HFF-Myc (cell line): ENCODE measurements around the gene MAP4K4.

Experiments
- DNase-seq: peaks from one replicate; pipeline ENCODE4 v3.0.0-alpha.2; 2011; ENCODE audit warnings: low read depth; ENCODE audit errors: extremely low read depth
- H3K4me3 ChIP-seq: replicated peaks from 2 replicates; pipeline ENCODE4 v1.5.1; 2011; ENCODE audit warnings: low read depth, mild to moderate bottlenecking, control low read depth, low read length
- TF ChIP-seq, protein P1 (sequence below): IDR thresholded peaks from 2 replicates; pipeline ENCODE4 v1.5.1; 2012; ENCODE audit warnings: mild to moderate bottlenecking, low read depth, low read length, control low read depth; ENCODE audit errors: missing control alignments

The MAP4K4 gene

DNA sequence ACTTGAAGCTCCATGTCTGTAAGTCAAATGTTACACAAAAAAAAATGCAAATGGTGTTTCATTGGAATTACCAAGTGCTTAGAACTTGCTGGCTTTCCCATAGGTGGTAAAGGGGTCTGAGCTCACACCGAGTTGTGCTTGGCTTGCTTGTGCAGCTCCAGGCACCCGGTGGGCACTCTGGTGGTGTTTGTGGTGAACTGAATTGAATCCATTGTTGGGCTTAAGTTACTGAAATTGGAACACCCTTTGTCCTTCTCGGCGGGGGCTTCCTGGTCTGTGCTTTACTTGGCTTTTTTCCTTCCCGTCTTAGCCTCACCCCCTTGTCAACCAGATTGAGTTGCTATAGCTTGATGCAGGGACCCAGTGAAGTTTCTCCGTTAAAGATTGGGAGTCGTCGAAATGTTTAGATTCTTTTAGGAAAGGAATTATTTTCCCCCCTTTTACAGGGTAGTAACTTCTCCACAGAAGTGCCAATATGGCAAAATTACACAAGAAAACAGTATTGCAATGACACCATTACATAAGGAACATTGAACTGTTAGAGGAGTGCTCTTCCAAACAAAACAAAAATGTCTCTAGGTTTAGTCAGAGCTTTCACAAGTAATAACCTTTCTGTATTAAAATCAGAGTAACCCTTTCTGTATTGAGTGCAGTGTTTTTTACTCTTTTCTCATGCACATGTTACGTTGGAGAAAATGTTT, 196.3 kb downstream of the MAP4K4 start:
- TF ChIP-seq, protein P1, sequence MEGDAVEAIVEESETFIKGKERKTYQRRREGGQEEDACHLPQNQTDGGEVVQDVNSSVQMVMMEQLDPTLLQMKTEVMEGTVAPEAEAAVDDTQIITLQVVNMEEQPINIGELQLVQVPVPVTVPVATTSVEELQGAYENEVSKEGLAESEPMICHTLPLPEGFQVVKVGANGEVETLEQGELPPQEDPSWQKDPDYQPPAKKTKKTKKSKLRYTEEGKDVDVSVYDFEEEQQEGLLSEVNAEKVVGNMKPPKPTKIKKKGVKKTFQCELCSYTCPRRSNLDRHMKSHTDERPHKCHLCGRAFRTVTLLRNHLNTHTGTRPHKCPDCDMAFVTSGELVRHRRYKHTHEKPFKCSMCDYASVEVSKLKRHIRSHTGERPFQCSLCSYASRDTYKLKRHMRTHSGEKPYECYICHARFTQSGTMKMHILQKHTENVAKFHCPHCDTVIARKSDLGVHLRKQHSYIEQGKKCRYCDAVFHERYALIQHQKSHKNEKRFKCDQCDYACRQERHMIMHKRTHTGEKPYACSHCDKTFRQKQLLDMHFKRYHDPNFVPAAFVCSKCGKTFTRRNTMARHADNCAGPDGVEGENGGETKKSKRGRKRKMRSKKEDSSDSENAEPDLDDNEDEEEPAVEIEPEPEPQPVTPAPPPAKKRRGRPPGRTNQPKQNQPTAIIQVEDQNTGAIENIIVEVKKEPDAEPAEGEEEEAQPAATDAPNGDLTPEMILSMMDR = no peak
- H3K4me3 ChIP-seq = no peak overlapping the region
- no peak for DNase-seq

DNA sequence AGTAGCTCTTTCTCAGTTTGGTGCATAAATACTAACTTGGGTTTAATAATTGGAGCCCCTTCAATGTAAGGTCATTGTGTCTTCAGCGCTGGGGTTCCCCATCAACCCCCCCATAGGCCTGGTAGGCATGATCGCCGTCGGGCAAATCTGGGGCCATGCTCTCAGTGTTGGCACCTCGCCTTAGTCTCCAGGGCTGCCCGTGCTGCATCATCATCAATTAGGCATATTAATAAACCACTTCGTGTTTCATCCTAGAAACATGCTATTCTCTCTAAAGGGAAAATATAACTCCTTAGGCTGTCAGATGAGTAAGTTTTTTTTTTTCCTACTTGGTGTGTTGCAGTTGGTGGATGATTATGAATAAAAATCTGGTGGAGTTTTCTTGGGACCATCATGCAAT, 197.5 kb downstream of the MAP4K4 start:
- no peak overlapping the region for H3K4me3 ChIP-seq
- TF ChIP-seq, protein P1 = no peak
- no peak for DNase-seq

DNA sequence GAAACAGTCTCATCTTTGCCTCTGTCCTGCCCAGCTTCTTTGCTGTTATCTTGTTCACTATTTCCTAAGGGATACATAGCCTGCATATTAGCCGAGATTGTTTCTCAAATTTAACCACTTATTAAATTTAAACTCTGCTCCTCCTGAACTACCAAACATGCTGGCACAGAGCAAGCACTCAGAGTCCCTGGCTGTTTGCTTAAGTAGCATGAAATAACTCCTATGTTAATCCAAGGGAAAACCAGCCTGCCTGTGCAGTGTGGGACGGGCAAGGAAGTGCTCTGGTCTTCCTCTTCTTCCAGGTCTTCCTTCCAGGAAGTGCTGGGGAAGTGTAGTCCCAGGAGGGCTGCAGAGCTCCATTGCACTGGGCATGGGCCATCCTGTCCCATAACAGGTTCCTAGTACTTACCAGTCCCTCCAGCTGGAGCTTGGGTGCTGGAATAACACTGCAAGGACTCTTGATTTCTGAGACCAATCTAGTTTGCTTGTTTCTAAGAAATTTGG, 198.4 kb downstream of the MAP4K4 start:
- no peak overlapping the region for H3K4me3 ChIP-seq
- TF ChIP-seq, protein P1 = no peak
- DNase-seq = no peak

DNA sequence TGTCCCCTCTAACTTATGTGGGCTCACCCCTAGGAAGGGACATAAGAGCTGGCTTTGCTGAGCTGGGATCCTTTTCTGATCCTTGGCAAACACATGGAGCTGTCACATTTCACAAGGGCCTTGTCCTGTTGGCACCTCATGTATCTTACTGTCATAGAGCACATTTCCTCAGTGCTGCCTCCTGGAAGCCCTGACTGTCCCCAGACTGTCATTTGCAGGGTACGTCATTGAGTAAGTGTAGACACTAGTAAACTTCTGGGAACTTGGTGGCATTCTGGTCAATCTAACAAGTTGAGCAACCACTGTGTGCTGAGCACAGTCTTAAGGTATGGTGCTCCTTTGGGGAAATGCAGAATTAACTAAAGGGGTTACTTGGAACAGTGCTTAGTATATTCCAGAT, 199.8 kb downstream of the MAP4K4 start:
- TF ChIP-seq, protein P1 = no peak
- no peak overlapping the region for H3K4me3 ChIP-seq
- DNase-seq = no peak

DNA sequence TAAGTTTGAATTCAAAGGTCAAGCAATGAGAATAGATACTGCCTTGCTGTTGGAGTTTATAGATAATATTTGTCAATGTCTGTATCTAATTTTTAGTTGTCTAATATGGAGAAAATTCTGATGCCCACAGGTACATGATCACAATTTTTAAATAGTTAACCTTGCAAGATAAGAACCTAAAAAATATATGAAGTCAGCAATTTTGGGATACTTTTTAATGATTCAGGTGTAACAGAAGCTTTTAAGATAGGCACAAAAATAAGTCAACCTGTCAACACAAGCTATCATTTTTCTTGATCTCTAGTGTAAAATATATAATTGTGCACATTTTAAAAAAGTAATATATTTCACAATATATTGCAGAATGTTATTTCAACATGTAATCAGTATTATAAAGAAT, 201.8 kb downstream of the MAP4K4 start:
- TF ChIP-seq, protein P1 = no peak
- DNase-seq = no peak
- no peak overlapping the region for H3K4me3 ChIP-seq

DNA sequence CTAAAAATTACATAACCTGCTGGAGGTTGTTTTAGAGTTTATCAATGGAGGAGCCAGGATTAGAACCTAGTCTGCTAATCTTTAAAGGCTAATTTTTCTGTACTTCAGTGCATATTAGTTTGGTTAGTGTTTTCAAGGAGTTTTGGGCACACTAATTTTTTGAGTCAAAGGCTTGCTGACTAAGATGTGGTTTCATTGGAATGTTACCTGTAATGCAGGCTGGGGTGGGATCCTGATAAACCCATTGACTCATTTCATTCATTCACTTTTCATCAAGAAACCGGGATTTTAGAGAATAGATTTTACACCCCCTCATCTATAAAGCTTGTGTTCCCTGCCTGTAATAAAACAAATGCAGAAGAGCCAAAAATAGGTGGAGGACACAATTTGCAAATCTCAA, 202.4 kb downstream of the MAP4K4 start:
- H3K4me3 ChIP-seq = no peak overlapping the region
- no peak for DNase-seq
- TF ChIP-seq, protein P1 = no peak

DNA sequence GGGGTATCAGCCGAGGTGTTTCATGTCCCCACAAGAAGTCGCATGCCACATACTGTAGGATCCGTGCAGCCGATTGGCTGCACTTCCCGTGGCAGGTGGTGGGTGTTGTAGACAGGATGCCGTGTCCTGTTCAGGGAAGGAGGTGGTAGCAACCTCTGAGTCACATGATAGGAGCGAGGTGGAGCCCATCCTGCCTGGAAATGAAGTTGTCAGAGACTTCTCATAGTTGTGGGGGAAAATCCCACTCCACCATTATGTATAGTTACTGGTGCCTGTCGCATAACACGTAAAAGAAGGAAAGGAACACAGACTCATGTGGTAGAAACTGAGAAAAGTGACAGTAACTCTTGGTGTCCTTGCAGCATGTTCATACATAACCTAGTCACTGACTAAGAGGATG, 202.9 kb downstream of the MAP4K4 start:
- H3K4me3 ChIP-seq = no peak overlapping the region
- TF ChIP-seq, protein P1 = no peak
- no peak for DNase-seq
